HG03520 (cell line): ENCODE results near the gene SUPT4H1.

Source experiments
- ATAC-seq: cut with Tn5 transposase; IDR thresholded peaks from one replicate; pipeline ENCODE4 v1.9.1; 2021; ENCODE audit warnings: mild to moderate bottlenecking, moderate library complexity; ENCODE audit not compliant: unreplicated experiment

Gene SUPT4H1

DNA sequence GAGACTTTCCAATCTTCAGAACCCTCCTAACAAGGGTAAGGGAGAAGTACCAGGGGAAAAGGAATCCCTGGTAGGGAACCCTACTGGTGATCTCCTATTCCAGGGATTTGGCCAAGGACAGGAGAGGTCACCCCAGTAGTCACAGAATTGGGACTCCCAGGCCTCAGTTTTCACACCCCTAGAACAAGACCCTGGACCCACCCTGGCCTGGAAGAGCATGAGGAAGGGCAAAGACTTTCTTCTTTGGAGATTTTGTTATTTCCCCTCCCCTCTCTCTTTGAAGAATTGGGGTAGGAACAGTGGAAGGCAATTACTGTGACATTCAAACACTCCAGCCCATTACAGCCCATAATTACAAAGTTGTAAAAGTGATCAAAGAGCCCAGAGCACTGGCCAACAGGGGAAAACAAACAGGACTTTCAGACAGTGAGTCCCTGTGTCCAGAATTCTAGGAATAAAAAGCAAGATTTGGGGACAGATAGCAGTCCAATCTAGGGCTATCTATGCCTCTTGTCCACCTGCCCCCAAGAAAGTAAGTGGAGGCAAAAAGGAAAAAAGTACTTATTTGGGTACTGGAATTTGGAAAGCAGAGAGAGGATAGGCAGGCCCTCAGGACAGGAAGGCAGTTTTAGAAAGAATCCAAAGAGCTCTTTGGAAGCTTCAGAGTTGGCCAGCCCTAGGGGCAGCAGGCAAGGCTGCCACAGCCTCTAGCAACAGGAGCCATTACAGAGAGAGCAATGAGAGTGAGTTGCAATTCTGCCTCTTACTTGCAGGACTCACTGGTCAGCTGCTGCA, 13.4 kb upstream of the SUPT4H1 start:
- no peak for ATAC-seq

DNA sequence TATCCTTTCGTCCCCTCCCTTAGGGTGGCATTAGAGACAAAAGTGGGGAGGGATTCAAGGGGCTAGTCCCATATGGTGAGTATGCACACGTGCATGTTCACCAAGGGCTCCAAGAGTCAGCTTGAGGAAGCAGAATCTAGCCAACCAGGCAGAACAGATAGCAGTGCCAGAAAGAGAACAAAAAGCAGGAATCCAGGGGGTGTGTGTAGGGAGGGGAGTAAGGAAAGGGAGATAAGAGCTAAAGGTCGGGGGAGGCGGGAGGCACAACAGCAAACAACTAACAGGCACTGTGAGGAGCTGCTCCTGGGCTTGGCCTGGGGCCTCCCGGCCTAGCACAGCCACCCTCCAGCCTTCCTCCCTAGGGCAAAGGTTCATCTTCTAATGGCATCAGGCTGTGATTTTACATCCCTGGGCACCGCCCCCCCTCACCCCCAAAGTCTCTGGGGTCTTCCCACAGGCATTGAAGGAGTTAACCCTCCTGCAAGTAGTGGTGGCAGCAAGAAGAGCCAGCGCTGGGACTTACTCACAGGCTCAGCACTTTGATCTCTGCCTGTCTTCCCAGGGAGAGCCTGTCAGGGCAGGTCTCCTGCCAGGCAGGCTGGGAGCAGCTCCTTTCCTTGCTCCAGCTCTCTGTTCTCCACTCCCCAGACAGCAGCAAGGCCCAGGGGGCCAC, 12.4 kb upstream of the SUPT4H1 start:
- ATAC-seq: no peak

DNA sequence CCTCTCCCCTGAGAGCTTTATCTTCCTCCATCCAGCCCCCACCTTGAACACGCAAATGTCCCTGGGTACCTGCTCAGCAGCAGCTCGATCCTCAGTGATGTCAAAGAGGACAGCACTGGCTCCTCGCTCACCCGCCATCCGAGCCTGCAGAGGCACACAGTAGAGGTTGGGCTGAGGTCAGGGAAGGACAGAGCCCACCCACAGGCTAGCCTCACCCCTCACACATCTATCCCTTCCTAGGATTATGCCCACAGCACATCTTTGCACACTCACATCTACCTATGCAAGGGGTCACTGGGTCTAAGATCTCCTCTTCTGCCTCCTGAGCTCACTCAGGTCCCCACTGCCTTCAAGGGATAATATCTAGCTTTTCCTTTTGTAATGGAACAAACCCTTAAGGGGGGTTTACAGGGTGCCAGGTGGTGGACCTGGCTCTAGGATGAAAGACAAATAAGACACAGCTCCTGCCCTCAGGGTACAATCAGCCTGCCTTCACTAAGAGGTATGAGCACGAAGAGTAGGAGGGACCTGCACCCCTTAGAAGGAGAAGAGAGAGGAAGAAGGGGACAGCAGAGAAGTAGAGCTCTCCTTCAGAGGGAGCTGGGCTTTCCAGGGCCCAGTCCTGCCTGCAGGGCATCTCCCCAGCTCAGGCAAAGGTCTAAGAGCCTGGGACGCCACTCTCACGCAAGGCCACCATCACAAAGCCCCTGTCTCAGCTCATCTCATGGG, 11.6 kb upstream of the SUPT4H1 start:
- no peak for ATAC-seq

DNA sequence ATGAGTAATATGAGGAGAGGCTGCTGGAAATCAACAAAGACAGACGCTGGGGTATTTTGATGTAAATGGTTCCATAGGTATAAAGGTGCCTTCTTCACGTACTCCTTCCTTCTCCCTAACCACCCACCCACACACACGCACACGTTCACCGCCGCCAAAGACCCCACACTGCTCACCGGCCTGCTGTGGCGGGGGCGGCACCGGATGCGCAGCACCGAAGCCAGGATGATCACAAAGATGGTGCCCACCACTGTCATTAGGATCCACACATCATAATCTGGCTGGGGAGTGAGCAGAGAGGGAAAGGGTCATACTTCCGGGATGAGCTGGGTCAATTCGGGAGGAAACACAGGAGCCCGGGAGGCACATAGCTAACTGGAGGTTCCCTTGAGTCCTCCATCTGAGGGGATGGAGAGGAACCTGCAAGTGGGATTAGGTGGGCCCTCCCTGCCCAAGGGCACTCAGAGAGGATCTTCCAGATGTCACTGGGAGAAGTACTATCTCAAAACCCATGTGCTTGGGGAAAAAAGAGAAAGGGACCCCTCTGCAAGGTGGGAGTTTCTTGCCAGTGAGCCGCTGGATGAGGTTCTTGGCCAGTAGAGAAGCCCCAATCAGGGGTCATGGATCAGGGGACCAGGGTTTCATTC, 10.5 kb upstream of the SUPT4H1 start:
- no peak for ATAC-seq

DNA sequence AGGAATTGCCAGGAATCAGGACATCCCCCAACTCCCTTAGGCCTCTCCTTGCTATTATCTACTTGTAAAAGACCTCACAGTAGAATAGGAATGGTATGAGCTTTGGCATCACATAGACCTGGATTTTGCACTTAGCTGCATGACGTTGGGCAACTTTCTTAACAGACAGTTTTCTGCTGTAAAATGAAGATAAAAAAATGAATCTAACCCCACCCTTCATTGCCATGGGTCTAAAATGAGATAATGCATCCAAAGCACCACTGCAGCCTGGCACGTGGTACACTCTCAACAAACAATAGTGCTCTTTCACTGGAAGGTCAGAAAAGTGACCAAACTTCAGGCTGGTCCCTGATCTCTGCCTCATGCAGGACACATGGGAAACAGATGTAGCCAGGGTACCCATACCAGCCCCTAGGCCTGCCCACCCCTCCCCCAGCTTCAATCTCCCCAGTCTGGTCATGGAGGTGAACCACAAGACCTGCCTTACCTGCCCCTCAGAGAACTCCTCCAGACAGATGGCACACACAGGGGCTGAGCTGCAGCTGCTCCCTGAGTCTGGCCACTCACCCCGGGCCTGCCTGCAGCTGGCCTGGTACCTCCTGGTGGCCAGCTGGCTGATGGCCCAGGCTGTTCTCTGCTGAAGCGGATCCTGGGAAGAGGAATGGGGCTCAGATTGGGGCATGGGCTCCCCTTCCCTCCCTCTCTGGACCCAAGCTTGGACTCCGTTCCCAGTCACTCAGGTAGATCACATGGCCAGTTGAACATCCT, 8.5 kb upstream of the SUPT4H1 start:
- ATAC-seq: no peak

DNA sequence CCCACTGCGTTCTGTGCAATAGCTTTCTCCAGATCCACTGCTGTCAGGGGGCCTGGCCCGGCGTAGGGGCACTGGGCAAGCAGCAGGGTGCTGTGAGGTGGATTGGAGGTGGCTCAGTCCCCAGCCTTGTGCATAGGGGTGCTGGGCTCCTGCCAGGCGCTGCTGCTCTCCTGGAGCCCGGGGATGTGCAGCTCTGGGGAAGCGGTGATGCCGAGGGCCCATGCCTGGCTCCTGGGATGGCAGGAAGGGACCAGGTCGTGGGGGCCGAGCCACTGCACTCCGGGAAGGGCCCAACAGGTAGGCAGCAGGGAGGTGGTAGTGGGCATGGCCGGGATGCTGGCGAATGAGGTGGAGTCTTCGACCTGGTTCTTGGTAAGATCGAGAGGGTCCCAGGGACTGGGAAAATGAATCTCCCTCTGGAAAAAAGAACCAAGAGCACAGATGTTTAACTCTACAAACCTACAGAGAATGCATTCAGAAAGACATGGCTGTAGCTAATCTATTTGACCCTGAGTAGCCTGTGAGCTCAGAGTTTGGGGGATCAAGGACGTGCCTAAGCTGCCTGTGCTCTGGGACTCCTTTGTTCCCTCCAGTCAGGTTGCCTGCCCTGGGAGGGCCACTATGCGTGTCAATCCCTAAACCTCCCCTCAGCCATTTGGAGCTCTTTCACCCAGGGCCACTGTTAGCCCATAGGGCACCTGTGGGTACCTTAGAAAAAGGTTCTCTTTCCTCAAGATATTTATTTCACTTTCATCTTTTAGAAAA, 6.6 kb upstream of the SUPT4H1 start:
- ATAC-seq: no peak

DNA sequence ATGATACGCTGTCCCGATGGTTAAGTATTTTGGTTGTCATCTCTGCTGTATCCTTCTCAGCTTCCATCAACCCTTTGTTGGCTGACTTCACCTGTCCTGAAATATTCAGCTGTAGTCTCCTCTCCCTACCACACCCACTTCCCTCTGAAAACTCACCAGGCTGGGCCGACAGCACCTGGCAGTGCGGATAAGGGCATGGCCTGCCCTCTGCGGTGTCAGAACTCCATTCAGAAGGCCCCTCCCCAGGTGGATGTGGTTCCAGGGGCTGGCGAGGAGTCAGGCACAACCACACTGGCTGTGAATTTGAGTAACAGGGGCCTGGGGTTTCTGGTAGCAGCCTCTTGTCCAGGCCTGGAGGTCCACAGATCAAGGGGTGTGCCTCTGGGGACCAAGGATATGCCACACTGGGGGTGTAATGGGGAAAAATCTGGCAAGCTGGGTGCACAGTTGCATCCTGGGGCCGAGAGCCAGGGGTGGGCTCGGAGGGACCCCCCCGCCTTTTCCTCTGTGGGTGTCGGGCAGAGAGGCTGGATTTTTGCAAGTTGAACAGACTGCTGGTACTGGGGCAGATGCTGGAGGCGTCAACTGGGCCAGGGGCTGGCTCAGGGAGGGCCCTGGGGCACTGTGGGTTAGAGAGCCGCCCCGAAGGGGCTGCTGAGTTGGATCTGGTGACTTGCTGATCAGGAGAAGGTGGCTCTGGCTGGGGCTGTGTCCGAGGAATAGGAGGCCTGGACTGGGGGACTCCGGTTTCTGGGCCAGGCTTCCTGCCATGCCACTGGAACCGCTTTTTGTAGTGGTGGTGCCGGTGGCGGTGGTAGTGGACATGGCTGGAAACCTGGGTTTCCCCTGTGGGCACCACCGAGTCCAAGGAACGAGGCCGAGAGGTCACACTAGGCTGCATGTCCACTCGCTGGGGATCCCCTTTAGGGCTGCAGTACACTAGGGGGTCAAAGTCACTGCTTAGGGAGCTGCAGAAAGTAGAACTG, 5.6 kb upstream of the SUPT4H1 start:
- no peak for ATAC-seq

DNA sequence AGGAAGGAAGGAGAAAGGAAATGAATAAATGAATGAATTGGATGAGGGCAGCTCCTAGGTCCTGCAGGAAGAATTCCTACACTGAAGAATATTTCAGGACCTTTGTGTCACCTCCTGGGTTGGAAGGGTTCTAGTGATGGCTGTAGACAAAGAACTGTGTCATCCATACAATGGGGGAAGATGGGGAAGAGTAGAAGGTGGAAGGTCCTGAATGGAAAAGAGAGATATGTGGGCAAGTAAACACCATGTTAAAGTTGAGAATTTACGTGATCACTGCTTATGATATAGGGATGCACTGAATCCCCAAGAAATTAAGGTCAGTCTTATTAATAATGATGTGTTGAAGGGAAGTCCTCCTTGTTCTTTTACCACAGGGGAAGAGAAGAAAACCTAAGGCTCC, 4.2 kb upstream of the SUPT4H1 start:
- no peak for ATAC-seq

DNA sequence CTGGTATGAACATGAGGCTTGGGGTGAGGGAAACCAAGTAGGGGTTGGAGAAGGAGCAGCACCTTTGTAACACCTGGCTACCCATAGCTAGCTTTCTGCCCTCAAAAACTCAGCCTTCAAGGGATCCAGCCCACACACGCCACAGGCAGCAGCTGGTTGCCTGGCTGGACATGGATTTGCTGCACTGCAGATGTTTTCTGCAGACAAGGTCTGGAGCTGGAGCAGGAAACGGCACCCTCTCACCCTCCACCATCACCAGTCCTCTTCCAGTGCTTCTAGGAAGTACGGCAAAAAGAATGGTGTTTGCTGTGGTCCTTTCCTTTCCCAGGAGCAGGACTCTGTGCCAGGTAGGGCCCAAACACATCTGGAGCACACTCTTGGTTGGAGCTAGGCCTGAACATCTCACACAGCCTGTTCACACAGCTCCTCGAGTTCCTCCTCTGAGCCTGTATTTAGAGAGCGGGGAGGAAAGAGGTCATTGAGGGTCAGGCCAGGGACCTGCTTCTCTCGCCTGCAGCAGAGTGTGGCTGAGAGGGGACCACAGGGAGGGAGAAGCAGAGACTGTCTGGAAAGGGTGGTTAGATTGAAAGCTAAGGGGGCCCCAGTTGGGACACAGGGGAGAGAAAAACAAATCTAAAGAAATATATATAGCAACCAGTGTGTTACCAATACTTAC, 2.7 kb upstream of the SUPT4H1 start:
- no peak for ATAC-seq

DNA sequence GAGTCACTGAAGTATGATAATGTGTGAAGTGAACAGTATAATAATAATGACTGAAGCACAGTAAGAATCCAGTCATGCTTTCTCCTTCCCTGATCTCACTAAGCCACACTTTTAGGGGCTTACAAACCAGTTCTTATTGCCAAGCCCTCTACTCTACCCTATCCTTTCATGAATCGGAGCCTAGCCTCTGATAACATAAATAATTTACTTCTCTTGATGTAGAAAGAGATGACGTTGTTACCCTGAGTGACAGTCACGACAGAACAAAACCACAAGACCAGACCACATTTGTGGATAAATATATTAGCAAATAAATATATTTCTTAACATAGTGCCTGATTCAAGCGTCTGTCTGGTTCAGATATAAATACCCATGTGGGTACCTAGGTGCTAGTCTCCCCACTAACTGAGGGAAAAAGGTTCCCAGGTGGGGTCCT, 1.4 kb upstream of the SUPT4H1 start:
- ATAC-seq: no peak

DNA sequence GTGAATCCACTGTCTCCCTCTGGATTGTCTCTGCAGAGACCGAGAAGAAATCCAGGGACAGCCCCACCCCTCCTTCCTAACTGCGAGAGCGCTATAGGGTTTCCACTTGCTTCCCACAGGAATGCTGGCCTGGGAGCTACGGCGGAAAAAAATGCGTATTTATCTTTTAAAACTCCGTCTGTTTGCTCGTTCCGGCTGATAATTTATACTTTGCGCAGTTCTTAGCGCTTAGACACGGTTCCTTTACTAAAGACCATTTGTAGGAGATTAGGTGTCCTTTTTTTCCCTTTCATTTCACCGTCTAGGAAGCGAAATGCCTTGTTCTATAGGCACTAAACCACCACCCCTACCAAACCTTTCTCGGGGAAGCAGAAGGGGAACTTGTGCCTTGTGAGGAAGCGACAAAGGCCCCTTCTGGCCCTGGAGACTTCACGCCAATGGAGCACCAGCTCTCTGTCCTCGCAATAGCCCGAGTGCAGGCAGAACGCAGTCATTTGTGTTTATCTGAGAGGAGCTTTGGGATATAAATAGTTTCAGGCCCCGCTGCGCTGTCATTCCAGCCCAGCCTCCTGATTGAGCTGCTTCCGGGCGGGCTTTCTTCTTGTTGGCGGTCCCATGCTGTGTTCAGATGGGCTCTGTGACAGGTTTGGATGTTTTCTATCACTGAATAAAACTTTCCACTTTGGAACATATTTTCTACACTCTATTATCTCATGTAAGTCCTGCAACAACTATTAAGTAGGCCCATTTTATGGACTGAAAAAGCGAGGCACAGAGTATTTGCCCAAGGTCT, 791 bp upstream of the SUPT4H1 start:
- no peak for ATAC-seq

DNA sequence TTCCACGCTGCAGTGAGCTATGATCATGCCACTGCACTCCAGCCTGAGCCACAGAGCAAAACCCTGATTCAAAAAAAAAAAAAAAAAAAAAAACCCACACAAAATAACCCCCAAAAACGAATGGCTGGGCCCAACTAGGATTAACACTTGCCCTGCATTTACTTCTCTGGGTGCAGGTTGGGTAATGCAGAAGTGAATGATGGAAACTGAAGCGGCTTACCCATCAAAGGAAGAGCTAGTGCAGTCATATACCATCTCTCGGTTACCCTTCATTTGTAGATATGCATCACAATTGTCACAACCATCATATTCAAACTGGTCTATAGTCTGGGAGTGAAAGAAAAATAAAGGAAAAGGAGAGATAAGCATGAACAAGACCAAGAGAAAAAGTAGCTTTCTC, 819 bp downstream of the SUPT4H1 start:
- no peak for ATAC-seq

DNA sequence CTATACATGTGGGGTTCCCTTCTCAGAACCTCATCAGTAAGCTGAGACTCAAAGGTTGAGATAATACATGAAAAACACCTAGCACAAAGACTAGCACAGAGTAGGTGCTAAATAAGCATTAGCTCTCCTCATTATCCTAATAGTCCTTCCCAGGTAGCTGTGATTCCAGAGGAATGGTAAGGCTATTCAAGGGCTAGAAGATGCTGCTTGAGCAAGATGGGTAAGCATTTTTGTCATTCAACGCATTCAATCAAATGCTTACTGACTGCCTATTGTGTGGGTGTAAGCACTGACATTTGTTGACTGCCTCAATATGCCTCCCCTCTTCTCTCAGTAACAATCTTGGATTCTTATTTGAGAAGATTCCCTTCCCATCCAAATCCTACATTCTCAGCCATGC, 4.0 kb downstream of the SUPT4H1 start:
- ATAC-seq: no peak

DNA sequence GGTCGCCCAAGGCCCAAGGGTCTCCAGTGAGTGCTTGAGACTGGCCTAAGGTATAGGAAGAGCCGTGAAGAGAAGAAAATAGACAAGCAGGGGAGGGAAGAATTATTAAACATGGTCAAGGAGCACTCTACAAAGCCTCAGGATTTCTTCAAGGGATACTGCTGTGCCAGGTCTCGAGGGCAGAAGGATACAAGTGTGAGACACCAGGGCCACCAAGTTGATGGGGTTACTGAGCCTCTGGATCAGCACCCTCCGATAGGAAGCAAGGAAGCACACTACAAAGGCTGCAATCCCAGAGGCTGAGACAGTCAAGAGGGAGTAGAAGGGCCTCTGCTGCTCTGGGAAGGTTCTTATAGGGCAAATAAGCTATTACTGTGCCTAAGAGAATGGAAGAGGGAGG, 6.5 kb downstream of the SUPT4H1 start:
- ATAC-seq: no peak

DNA sequence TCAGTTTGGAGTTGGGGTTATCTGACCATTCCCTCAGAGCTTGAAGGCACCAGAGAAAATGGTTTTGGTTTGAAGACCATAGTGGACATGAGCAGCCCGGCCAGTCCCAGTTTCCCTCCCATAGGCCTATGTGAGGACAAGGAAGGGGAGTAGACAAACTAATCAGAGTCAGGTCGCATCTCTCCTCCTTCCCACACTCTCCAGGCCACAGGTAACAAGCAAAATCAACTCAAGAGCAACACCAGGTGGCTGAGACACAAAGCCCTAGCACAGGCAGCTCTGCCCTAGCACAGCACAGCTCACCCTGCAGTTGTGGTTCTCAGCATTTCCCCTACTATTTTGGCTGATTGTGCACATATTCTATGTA, 7.2 kb downstream of the SUPT4H1 start:
- peak; percentile 23 for ATAC-seq

DNA sequence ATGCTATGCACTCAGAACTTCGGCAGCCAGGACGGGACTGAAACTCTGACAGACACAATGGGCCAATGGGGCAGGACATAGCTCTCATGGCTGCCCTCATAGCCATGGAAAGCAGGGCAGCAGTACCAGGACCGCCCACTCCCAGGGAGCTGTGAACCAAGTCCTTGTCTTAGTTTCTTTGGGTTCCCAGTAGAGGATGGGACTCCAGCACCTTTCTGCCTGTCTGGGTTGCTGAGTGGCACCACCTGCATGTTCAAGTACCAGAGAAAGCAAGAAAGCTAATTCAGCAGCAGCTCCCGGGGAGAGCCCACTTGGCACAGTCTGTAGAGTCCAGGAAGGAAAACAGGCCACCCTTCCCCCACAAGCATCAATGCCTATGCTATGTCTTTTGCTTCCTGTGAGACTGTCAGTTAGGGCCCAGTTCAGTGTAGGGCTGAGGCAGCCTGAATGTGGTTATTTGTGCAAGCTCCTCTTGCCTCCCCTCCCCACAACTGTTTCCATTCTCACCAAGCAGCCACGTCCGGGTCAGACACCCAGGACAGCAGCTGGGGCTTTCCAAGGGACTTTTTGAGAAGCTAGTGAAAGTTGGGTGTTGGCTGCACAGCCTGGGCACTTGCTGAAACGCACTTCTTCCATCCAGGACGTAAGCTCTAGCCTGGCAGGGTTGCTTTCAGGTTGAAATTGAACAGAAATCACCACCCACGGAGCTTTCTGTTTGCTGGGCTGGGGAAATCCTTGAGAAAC, 7.8 kb downstream of the SUPT4H1 start:
- peak; percentile 78 for ATAC-seq

DNA sequence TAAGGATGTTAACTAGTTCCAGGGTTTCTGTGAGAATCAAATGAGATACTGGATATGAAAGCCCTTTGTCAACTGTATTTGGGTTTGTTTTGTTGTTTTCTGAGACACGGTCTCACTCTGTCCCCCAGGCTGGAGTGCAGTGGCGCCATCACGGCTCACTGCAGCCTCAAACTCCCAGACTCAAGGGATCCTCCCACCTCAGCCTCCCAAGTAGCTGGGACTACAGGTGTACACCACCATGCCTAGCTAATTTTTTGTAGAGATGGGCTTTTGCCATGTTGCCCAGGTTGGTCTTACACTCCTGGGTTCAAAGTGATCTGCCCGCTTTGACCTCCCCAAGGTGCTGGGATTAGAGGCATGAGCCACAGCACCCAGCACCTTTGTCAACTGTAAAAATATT, 8.9 kb downstream of the SUPT4H1 start:
- ATAC-seq: no peak
